GM12892 (cell line): ENCODE results near the gene RNF26.

ENCODE experiments used
- POLR2A ChIP-seq: IDR thresholded peaks from 2 replicates; pipeline ENCODE4 v1.6.1; 2011; ENCODE audit warnings: low read depth, low read length, control low read depth
- POLR2AphosphoS5 ChIP-seq: IDR thresholded peaks from 2 replicates; pipeline ENCODE4 v1.6.1; 2011; ENCODE audit warnings: low read depth, low read length, control low read depth
- TAF1 ChIP-seq: IDR thresholded peaks from 2 replicates; pipeline ENCODE4 v1.6.1; 2011; ENCODE audit warnings: low read depth, mild to moderate bottlenecking, control low read depth, low read length, borderline replicate concordance

GRCh38 chr11:119315131-119316015 lies 19.0 kb upstream of the RNF26 start:
- TF ChIP-seq POLR2A, result no peak
- no peak for TF ChIP-seq POLR2AphosphoS5
- TF ChIP-seq TAF1, result no peak
